Activated CD4-positive, CD25-positive, alpha-beta regulatory T cell treated with anti-CD3 and anti-CD28 coated beads, Interleukin-2, amount 50 U/mL, for 16 hours (primary cell): Measurements from ENCODE around the gene C3orf22.

ENCODE experiments used
- DNase-seq: peaks from one replicate; pipeline ENCODE4 v3.0.0-alpha.2; 2020; ENCODE audit warnings: low read depth, low spot score

Gene C3orf22

DNA sequence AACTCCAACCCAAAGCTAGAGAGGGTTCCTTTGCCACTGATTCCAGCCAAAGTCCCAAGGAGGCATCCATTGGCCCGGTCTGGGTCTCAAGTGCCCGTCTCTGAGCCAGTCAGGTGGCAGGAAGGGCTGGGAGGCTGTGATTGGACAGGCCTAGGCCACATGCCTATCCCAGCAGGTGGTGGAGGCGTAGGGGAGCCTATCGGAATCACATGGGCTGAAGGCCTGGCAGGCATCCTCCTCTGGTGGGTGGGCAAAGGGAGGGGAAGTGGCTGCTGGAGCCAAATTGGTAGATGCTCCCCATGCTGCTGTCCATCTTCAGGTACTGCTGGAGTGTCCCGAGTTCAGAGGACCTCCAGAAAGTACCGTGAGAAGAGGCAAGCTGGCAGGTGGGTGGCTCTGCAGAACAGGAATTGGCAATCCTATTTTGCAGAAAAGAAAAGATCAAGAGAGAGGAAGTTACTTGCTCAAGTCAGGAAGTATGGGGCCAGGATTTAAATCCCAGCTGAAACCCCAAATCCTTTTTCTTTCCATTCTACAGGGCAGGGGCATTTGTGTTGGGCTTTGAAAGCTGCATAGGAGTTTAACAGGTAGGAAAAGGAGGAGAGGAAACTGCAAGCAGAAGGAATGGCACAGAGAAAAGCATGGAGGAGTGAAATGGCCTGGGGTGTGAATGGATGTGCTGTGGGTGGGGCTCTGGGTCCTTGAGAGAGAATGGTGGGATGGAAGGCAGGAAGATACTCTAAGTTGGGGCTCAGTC is 31.1 kb downstream of the C3orf22 start:
- no peak for DNase-seq

DNA sequence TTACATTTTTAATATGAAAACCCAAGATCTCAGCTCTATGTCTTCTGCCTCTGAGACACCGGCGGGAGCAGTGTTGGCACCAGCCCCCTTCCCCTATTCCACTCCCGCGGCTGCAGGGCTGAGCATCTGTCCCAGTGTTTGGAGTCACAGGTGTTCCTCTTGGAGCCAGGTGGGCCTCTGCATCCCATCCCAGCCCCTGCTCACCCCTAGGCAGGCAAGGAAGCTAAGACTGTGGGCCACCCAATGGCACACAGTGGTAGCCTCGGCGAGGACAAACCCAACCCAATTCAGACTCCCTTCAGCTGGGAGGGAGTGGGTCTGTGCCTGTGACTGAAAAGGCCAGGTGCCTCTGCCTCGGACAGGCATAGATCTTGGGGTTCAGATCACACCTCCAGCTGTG is 31.7 kb downstream of the C3orf22 start:
- no peak for DNase-seq

DNA sequence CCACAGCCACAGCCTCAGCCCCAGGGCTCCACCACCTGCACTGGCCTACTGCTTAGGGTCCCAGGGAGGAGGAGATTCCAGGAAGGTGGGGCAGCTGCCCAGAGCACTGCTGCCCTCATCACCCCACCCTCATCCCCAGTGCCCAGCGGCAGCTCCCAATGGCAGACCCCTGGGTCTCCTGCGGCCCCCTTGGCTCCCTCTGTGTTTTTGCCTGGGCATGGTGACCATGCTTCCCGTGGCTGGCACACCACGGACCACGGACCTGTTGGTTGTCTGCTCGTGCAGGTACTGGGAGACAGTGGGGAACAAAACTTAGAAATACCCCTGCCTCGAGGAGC is 32.1 kb downstream of the C3orf22 start:
- DNase-seq, result no peak

DNA sequence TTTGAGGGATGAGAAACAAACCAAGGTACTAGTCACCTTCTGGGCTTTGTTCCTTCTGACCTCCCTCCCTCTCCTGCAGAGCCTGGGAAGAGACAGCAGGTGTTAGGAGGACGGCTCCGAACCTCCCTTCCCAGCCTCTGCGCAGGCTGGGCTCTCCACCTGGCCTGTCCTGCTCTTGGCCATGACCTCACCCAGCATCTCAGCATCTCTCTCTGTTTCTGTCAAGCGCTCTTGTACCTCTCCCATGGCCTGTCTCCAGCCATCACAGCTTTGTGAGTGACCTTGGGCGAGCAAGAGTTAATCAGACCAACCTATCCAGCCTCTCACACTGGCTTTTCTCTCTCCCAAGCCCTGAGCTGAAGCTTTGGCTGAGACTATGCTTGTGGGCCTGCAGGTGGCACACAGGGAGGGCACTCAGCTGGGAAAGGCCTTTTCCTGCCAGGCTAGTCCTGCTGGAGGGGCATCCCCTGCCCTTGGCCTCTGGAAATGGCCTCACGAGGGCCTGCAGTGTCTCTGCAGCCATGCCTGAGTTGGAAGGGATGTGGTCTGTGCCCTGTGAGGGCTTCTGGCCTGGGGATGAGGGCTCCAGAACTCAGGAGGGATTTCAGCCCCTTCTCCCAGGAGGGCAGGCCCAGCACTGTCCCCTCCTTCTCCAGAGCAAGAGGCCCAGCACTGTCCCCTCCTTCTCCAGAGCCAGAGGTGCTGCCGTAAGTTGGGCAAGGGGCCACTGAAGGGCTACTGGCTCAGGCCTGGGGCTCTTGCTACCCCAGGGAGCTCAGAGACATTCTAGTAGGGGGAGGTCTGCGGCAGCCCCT is 32.7 kb downstream of the C3orf22 start:
- DNase-seq, result no peak

DNA sequence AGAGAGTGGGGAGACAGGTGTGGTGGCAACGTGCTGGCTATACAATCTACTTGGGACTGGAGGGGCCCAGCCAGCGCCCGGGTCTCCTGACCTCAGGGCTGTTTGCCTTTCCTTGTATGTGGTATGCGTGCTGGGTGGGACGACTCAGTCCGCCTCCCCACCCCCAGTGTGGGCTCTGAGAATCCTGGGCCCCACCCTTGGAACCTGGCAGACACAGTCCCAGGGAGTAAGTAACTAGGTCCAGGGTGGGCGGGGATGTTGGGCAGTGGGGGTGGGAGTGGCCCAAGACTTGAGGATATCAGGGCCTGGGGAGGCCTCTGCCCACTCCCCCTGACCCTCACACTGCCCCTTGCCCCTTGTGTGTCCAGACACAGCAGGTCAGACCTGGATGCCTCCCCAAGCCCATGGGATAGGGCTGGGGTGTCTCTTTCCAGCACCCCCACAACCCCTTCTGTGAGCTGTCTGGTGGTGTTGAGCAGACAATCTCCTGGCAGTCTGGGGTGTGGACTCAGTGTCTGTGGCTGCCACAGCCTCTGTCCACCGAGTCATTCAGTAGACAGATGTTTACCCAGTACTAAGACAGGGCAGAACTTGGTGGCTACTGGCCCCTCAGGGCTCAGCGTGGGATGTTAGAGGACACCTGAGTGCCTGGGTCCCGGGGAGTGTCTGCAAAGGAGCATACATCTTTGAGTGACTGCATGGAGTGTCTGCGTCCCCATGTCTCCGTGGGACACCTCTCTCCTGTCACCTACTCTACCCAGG is 33.5 kb downstream of the C3orf22 start:
- DNase-seq, result no peak

DNA sequence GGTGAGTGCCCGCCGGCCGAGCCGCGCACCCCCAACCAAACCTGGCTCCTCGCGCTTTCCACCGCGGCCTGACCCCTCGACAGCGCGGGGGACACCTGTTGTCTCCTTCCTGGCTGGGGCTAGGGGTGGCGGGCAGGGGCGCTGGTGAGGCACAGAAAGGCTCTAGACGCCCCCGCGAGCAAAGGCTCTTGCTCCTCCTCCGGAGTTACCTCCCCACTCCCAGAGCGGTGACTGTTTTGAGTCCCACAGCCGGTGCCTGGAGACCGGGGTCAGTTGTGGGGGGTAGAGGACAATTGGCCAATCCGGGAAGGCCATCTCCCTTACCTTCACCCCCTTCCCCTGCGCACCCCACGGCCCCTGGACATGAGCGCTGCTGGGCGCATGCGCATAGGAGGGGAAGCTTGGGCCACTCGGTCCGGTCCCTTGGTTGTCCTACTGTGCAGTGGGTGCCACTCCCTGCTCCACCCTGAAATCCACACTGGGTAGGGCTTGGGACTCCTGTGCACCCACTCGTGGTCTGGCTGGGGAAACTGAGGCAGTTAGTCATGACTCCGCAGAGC is 34.2 kb downstream of the C3orf22 start:
- no peak for DNase-seq

DNA sequence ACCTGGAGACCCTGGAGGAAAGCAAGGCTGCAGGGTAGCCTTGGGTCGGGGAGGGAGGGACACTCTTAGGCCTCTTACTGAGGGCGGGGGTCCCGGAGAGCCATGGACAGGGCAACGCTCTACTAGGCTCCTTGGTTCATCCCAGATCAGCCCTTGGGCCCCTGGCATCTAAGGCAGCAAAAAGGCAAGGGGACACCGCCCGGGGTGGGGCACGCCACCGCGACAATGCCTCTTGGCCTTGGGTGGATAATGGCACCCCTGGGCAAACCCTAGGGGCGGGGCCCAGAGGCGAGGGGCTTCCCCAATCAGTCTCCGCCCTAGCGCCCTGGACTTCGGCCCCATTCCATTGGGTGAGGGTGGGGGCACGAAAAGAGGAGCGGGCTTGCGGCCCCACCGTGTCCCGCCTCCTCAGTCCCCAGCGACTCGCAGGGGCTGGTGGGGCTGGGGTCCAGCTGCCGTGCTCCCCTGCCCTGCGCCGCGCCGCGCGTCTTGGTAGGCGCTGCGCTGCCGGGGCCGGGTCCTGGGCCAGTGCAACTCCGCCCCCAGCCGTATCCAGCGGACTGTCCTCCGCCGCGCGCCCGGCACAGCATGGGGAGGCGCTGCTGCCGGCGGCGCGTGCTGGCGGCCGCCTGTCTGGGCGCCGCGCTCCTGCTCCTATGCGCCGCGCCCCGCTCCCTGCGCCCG is 34.8 kb downstream of the C3orf22 start, which contains the start of gene CHST13:
TSS of gene CHST13 (plus strand) at position 411 of the 684 bp plus-strand sequence. CDS start at position 589, 178 bp downstream.
- no peak for DNase-seq

DNA sequence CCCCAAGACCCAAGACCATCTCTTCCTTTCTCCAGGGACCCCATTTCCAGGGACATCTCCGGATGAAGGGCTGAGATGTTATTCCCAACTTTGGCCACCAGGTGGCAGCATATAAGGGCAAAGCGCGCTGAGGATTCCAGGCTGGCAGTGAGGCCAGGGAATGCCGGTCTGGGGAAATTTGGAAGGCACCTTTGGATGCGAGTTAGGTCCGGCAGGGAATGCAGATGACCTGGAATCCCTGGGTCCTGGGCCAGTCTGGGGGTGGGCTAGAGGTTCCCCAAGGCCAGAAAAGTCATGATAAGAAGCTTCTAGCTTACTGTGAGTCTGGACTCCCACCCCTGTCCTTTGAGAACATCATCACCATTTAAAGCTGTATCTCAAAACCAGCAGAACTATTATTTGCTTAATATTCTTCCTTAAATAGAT is 36.4 kb downstream of the C3orf22 start:
- peak; percentile 12 for DNase-seq

DNA sequence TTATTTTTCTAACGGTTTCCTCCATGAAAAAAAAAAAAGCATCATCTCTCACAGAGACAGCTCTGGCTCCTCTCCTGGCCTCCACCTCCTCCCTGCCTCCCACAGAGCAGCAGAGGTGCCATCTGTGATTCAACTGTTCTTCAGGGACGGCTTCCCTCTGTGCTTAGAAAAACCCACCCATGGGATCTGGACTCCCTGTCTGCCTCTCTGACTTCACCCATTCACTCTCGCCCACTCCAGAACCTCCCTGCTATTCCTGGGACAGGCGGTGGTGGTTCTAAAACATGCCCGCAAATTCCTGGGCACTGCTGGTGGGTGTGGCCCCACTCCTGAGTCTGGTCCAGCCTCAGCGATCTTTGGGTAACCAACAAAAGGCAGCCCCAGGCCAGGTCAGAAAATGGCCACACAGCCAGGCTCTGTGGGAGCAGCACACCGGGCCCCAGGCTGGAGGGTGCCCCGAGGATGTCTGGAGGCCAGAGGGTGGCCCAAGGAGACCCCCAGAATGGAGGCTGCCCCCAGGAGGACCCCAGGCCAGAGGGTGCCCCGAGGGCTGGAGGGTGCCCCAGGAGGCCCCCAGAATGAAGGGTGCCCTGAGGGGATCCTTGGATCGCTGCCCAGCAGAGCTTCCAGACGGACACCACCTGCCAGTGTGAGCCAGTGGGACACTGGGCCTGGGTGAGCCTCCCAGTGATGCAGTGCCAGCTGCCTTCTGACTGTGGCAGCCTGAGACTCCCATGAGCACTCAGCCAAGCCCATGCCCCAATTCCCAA is 37.4 kb downstream of the C3orf22 start:
- no peak for DNase-seq

DNA sequence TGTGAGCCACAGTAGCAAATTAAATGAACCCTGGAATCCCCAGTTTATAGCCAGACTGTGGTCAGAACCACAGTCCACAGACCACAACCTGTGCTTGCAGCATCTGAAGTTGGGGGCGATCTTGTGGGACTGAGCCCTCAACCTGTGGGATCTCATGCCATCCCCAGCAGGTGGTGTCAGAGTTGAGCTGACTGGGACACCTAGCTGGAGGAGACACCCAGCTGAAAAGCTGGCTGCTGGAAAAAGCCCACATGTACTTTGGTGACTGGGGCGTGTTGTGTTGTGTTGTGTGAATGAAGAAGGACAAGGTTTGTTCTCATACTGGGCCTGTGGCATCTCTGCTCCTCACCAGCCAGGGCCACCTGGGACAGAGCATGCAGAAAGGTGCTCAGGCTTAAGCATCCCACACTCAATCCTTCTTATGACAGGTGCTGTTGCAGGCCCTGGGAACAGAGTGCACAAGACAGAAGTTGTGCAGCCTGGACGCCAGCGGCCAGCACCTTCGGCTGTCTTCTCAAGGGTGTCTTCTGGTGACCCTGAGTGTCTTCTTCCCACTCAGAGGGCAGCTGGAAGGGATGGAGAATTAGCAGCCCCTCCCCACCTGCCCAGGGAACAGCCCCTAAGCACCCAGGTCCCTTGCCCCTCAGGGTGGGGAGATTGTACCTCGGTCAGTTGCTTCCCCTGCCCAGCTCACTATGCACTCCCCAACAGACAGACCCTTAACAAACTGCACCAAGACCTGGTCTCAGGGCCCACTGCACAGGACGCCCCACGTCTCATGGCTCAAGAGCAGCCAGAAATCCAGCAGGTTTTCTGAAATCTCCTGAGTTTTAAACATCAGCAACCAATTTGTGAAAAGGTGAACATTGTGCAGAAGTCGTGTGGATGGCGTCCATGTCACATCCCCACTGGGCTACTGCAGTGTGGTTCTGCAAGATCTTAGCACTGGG is 39.0 kb downstream of the C3orf22 start:
- no peak for DNase-seq

DNA sequence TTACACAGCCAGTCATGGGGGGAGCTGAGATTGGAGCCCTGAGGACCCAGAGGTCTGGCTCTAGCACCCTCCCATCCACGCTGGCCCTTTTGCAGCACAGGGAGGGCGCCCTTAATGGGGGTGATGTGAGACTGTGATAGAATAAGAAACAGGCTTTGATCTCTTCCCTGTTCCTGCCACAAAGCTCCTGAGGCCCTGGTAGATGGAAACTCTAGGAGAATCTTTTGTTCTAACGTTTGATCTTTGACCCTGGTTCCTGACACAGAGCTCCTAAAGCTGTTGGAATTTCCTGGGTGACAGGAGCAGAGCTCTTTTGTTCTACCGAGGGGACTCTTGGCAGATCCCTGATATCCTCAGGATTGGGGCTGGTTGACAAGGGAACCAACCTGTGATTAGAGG is 40.0 kb downstream of the C3orf22 start:
- DNase-seq, result no peak

DNA sequence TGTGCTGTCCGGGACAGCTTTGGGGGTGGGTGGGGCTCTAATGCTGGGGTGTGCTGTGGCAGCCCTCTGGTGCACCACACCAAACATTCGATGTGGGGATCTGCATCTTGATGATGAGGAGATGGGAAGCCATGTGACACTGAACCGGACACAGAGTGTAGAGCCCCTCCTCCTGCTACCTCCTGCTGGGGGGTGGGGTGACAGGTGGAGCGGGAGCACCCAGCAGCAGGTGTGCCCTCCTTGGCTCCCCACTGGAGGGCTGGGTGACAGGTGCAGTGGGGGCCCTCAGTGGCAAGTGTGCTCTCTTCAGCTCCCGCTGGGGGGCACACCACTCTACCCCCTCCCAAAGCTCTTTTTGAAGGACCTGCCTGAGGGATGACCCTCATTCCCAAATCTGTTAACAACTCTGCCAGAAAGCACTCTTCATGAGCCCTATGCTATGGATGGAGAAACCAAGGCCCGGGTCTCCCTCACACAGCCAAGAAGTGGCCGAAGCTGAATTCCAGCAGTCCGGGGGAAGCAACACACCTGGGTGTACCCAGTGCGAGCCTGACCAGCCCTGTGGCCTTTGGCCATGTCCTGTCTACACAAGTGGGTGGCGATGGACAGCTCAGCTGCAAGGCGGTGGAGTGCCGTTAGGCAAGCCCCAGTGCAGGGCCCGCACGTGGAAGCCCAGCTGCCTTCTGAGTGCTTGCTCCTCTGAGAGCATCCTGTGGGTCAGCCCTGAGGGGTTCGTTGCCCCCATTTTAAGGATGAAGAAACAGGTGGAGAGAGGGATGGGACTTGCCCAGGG is 40.5 kb downstream of the C3orf22 start:
- DNase-seq, result no peak

DNA sequence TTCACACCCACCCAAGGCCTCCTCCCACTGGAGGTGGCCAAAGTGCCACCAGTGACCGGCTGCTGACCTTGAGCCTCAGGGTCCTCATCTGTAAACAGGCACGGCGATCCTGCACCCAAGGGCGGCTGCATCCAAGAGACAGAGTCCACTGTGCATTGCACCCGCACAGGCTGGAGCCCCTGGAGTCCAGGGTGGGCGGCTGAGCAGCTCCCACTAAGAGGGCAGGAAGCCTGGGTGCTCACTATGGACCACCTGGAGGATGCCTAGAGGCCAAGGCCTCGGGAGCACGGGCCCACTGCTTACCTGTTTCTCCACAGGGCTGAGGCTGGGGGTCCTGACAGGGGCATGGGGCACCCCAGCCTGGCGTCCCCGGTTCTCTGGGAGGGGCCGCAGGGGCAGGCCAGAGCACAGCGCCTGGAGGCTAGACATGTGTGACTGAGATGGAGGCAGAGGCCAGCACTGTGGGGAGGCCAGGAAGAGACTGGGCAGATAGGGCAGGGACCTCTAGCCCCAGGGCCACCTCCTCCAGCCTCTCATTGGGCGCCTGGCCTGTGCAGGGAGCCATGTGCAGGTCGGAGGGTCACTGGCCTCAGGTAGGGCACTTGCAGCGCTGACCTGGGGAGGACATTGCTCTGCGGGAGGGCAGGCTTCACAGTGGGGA is 41.3 kb downstream of the C3orf22 start, which contains the start of gene UROC1:
TSS of gene UROC1 (minus strand) at position 483 of the 661 bp plus-strand sequence. CDS start at position 429, 54 bp downstream.
- no peak for DNase-seq

DNA sequence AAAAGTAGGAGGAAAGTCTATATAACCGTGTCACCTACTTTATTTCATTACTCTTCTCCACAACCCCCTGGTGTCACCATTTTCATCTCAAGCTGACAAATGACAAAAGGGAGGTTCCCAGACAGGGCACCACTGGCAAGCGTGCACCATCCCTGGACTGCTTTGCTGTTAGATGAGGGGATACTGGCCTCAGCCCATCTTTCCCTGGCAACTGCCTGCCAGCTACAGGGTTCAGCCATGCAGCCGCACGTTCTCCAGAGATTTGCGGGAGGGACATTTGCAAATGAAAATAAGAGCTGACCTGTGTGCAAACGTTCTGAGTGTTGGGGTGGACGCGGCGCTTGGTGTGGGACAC is 41.8 kb downstream of the C3orf22 start:
- DNase-seq, result no peak

DNA sequence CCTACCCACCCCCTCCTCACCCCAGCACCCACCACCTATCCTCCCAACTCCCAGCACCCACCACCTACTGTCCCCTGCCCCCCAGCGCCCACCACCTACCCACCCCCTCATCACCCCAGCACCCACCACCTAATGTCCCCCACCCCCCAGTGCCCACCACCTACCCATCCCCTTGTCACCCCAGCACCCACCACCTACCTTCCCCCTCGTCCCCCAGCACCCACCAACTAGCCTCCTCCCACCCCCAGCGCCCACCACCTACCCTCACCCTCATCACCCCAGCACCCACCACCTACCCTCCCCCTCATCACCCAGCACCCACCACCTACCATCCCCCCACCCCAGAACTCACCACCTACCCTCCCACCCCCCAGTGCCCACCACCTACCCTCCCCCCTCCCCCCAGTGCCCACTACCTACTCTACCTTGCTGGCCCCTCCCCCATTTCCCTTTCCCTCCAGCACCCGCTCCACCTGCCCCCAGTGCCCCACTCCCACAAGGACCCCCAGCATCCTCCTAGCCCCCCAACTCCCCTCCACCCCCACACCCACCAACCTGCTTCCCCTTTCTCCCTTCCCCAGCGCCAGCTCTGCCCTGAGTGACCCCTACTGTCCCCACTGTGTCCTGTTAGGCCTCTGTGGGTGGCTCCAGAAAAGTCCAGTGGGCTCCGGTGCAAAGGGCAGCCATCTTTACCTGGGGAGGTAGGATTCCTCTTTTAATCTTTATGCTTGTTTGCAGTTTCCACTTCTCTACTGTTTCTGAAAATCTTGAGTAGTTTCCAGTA is 42.4 kb downstream of the C3orf22 start:
- no peak for DNase-seq

DNA sequence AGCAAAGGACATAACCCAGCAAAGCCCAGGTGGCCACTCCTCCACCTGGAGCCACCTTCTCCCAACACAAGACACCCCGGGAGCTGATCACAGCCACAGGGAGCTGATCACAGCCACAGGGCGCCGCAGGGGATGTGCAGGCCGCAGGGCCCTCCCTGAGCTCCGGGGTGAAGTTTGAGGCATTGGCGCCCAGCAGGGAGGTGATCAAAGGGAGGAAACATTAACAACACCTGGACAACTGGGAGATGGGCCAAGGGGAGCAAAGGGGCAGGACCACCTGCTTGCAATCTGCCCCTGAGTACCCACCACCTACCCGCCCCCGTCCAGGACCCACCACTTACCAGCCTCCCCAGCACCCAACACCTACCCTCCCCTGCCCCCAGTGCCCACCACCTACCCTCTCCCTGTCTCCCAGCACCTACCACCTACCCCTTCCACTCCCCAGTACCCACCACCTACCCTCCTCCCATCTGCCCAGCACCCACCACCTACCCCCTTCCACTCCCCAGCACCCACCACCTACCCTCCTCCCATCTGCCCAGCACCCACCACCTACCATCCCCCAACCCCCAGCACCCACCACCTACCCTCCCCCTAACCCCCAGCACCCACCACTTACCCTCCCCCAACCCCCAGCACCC is 43.5 kb downstream of the C3orf22 start:
- DNase-seq, result no peak

DNA sequence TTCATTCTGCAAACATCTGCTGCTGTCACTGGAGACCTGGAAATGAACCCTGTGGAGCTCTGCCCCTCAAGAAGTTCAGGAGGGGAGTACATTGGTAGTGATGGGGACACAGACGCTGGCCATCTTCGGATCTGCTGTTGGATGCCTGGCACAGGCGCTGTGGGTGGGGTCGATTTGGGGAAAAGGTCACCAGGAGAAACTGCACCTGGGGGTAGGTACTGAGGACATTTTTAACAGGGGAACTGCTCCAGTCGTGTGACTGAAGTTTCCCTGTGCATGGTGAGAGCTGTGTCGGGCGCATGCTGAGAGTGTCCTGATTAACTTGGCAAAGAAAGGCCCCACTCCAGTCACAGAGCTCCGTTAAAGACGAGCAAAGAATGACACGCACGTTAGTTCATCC is 44.6 kb downstream of the C3orf22 start:
- DNase-seq, result no peak
